Measurements from ENCODE around the gene CBR1.
"Not testable (repeated sequence)": the region's sequence is repeated elsewhere in the genome, so short reads cannot be mapped to it uniquely, and the experiment has no call there.

Gene CBR1

DNA sequence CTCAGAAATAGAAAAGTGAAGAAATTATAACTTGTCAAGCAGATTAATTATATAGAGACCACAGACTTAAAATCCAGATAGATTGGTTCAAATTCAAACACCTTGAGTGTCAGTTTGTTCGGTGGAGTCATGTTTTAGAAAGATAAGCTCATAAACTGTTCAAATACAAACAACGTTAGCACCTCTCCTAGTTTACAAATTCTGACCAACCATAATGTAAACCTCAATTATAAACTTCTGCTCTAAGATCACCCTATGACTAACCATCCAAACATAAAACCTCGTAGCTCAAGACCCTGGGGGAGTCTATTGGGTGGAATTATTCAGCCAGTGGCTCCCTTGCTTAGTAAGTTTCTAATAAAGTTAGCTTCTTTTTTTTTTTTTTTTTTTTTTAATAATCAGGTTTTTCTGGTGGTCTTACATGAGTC lies 12.4 kb downstream of the CBR1 start:
- DNase-seq = no peak

DNA sequence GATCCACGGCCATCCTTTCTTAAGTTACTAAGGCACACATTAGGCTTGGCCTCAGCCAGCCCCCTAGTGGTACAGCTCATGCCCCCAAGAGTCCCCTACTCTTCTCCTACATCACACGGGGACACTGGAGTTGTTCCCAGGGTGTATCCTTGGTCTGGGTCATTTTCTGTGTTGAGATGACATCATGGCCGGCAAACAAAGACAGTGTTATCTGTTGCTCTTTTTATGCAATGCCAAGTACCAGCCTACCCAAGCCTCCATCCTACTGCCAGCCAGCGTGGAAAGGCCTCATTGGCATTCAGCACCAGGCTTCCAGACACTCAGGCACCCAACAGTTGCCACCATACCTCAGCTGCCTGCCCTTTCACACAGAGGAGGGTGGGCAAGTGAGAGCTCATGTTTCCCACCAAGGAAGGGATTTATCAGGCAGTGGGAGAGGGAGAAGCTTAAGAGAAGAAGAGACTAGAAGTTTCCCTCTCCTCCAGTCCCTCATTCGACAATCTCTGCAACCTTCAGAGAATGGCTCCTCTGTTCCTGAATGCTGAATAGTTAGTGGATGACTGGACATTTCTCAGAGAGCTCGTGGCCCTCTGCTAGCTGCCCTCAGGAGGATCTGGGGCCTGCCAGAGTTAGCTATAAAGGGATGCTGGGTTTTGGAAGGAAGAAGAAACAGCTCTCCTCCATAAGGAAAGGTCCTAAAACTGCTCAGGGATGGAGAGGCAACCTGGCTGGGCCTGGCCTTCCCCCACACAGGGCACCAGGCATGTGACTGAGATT lies 17.7 kb downstream of the CBR1 start:
- DNase-seq = no peak

DNA sequence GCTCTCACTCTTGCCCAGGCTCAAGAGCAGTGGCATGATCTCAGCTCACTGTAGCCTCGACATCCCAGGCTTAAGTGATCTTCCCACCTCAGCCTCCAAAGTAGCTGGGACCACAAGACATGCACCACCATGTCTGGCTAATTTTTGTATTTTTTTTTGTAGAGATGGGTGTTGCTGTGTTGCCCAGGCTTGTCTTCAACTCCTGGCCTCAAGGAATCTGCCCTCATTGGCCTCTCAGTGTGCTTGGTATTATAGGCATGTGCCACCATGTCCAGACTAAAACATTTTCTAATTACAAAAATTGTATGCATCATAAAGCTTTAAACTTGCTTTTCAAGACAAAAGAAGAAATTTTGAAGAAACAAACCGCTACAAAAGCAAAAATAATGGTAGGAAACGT lies 20.1 kb downstream of the CBR1 start:
- DNase-seq = no peak

DNA sequence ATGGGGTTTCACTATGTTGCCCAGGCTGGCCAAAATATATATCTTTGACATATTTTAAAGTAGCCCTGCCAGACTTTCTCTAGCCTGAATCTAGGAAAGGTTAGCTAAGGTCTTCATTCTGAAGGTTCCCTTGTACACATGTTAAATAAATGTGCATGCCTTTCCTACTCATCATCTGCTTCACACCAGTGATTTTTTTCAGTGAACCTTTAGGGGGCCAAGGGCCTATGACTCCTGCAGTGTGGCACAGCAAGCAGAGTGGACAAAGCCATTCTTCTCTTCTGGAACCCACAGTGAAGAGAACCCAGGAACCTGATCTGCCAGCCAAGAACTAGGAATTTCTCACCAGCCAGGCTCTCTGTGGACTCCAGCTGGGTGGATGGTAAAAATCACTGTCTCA lies 22.9 kb downstream of the CBR1 start:
- no peak for DNase-seq

DNA sequence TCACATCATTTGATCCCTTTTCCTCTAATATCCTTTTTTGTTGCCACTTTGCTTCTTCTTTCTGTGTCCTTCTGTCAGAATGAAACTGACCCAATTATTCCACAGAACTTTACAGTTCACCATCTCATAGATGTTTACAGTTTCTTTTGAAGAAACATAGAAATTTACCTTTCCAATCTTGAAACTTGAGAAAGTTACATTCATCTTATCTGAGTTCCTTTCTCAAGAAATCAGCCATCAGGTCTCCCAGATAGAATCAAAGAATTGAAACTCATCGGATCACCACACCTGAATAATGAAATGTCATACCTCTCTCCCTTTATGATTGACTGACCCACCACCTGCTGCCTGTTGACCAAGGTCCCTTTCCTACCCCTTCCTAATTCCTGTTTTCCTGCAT lies 23.7 kb downstream of the CBR1 start:
- DNase-seq = no peak

DNA sequence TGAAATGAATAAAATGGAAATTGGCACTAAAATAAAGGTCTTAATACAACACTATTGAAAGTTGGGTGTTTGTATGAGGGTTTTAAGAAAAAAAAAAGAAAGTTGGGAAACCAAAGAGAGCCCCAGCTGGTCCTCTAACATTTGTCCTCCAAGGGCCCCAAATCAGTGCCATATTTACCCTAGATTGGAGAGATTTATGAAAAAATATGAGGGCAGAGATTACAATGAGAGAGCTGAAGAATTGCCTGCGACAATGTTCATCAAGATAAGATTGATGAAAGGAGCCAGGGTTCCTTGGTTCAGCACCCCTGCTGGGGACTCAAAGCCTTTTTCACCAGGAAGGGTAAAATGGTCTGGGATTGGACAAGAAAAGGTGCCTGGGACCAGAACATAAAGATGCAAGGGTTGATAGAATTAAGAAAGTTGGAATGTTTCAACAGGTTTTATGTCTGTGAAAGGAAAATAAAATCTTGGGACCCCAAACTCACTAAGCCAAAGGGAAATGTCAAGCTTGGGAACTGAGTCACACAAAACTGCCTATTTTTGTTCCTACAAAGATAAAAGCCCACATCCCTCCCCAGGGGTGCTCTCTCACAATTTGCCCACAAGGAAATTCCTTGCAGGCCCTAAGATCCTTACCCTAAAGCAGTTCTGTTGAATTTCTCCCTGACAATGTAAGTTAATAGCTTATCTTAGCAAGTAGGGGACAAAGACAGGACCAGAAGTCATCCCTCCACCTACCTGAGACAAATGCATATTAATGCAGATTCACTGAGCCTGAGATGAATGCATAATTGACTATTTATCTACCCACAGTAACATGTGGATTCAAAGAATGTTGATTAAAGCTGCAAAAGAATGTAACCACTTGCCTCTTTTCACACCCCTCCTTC lies 26.8 kb downstream of the CBR1 start:
- no peak for DNase-seq

DNA sequence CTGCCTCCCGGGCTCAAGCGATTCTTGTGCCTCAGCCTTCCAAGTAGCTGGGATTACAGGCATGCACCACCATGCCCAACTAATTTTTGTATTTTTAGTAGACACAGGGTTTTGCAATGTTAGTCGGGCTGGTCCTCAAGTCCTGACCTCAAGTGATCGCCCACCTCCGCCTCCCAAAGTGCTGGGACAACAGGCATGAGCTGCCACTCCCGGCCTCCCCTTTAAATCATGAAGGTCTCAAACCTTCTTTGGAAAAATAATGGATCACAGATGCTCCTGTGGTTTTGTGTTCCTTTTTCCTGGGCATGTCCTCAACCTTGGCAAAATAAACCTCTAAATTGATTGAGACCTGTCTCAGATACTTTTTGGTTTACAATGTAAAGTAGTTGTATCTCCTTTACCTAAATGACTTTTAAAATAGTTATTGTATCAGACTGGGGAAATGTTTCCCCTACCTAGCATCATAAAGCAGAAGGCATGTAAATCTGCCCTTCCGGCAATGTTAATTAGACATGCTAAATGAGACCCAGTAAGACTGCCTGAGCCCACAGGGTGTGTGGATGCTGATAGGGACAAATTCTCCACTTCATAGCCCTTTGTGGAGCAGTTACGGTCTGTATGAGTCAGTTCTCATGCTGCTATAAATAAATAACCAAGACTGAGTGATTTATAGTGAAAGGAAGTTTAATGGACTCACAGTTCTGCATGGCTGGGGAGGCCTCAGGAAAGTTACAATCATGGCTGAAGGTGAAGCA lies 27.8 kb downstream of the CBR1 start:
- DNase-seq = no peak

DNA sequence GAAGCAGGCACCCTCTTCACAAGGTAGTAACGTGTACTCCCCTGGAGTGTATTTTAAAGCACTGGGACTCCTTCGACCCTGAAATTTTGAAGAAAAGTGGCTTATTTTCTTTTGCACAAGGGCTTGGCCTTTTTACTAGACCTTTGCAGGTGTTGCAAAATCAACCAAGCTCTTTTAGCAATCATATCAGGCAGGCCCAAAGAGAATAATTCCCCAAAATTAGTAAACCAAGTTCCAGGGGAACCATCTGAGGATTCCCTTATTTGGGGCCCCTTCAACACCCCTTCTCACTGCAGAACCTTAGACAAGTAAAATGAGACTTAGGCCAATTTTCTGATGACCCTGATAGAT lies 28.3 kb downstream of the CBR1 start:
- DNase-seq = no peak

DNA sequence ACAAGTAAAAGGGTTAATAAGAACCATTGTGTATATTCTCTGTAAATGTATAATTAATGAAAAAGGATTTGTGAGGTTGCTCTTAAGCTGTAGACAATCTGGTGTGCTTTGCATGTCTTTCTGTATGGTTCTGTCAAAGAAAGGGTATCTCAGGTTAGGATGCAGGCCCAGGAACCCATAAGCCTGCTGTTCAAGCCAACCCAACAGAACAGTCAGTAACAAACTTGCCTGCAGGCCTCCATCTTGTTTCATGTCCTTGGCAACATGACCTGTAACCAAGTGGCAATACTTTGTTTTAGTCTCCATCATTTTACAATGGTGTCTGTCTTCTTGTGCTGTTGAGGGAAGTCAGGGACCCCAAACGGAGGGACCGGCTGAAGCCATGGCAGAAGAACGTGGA lies 29.2 kb downstream of the CBR1 start:
- DNase-seq = no peak

DNA sequence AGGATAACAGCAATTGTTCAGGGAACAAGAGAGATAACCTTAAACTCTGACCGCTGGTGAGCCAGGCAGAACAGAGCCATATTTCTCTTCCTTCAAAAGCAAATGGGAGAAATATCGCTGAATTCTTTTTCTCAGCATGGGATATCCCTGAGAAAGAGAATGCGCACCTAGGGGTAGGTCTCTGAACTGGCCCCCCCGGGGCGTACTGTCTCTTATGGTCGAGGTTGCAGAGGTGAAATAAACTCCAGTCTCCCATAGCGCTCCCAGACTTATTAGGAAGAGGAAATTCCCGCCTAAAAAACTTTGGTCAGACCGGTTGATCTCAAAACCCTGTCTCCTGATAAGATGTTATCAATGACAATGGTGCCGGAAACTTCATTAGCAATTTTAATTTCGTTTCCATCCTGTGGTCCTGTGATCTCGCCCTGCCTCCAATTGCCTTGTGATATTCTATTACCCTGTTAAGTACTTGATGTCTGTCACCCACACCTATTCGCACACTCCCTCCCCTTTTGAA lies 29.9 kb downstream of the CBR1 start:
- not testable (repeated sequence) for DNase-seq

DNA sequence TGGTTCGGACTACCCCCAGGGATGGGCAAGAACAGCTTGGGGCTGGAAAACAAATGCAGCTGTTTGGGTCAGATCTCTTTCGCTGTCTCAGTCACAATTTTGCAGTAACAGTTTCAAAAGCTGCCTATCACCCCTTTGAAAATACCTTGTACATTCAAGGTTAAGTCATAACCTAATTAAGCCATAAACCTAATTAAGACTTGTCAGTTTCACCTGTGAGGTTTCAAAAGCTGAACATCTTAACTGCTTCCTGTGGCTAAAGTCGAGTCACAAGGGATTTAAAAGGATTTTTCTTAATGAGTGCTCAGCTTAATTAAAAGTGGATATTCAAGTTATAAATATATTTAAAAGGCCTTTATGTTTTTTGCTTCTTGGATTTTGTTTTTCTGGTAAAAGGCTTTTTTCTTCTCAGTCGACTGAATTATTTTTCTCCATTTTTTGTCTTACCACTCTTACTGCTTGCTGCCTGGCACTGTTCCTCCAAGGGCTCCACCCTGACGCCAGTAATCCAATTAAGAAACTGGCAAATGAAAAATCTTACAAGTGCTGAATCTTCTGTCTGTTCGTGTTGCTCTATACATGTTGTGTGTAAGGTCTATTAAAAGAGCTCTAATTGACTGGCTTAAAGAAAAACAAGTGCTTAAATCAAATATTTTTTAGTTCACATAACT lies 31.3 kb downstream of the CBR1 start:
- DNase-seq = no peak

DNA sequence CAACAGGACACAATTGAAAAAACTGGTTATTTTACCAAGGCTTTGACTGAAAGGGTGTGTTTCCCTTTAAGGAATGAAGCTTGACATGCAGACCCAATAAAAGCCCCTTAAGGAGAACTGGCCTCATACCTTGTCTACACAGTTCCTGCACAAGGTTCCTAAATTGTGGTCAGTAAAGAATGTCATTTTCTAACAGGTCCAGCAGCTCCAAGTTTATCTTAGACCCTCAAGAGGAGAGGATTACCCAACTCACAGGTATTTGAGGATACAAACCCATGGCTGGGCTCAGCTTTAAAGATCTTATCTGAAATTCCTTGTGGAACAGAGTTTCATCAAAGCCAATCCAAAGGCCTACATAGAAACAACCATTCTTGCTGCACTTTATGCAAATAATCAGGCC lies 33.6 kb downstream of the CBR1 start:
- DNase-seq = no peak

DNA sequence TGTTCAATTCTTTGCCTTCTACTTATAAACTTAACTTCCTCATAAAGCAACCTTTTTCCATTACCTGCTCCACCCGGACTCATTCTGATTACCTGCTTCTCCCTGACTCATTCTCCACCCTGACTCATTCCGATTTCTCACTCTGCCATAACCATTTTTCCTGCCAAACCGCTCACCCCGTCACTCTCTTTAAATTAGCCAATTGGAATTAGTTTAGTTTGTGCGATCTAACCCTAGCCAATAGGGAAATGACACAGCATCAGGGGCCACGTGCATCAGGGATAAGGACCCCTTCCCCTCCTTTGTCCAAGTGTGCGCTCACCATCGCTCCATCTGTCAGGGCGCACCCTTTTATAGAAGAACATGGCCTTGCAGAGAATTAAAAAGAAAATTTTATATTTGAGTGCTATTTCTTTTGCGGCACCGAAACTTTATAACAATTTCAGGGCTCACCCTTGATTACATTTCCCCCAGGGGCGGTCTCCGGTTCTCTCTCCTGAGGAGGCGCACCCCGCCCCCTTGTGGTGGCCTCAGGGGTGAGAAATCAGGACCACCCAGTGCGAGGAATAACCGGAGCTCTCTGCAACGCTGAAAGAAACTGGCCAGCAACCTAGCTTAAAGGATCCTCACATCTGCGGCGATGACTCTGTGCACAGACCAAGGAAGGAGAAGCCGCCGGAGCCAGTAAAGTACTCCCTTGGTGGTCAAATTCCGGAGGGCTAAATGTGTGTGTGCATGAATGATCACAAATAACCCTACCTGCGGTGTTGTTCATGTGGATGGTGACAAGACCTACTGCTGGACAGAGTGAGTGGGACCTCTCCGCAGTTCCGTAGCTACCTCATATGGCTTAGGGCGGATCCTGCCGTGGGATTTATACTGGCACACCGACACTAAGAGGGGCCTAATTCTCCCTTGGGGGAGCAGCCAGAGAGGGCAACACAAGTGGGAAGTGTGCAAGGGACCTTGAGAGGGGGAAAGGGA lies 34.8 kb downstream of the CBR1 start:
- DNase-seq = no peak

DNA sequence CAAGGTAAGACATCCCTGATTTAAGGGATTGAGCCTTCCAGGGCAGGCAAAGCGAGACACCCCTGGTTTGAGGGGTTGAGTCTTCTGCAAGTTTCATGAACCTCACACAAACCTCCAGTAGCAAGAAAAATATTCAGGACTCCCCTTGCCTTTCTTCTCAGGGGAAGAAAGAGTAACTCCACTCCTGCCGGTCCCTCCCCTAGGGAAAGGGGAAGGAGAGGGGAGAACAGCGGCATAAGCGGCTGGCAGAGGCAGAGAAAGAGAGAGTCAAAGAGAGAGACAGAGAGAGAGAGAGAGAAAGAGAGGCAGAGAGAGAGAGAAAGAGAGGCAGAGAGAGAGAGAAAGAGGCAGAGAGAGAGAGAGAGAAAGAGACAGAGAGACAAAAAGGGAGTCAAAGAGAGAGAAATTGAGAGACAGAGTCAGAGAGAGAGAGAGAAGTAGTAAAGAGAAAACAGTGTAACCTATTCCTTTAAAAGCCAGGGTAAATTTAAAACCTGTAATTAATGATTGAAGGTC lies 35.6 kb downstream of the CBR1 start:
- no peak for DNase-seq

DNA sequence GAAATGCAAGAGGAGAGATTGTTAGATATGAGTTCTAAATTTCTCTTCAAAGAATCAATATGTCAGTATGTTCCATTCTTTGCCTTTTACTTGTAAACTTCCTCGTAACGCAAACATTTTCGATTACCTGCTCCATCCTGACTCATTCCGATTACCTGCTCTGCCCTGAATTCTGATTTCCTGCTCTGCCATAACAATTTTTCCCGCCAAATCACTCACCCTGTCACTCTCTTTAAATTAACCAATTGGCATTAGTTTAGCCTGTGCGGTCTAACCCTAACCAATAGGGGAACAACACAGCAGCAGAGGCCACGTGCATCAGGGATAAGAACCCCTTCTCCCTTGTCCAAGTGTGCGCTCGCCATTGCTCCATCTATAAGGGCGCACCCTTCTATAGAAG lies 40.0 kb downstream of the CBR1 start:
- no peak for DNase-seq

DNA sequence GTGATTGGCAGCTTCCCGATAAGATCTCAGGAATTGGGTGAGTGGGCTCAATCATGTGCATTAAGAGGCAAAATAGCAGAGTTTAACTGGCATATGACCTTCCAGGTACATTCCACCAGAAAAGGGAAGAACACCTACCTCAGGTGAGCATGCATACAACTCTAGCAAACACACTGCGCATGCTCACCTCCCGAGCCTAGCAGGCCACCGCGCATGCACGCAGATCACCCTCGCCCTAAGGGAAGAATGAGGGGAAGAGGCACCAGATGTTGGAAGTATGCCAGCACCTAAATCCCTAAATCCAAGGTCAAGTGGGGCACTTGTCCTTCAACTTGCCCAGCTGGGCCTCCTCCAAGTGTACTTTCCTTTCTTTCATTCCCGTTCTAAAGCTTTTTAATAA lies 41.4 kb downstream of the CBR1 start:
- no peak for DNase-seq

DNA sequence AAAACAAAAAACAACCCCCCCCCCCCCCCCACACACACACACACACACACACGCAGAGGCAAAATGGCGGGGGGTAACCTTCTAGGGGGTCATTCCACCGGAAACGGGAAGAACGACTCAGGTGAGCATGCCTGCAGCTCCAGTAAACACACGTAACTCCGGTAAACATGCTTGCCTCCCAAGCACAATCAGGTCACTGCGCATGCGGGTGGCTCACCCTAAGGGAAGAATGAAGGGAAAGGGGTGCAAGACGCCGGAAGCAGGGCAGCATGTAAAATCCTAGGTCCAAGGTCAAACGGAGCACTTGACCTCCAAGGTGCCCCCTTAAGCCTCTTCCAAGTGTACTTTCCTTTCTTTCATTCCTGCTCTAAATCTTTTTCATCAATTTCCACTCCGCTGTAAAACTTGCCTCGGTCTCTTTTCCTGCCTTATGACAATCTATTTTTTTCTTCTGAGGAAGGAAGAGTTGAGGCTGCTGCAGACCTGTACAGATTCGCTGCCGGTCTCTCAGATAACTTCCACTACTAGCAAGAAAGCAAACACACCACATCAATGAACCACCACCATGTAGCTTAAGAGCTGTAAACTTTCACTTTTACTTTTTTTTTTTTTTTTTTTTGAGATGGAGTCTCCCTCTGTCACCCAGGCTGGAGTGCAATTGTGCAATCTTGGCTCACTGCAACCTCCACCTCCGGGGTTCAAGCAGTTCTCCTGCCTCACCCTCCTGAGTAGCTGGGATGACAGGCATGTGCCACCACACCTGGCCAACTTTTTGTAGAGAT lies 44.0 kb downstream of the CBR1 start:
- peak; percentile 93 for DNase-seq

DNA sequence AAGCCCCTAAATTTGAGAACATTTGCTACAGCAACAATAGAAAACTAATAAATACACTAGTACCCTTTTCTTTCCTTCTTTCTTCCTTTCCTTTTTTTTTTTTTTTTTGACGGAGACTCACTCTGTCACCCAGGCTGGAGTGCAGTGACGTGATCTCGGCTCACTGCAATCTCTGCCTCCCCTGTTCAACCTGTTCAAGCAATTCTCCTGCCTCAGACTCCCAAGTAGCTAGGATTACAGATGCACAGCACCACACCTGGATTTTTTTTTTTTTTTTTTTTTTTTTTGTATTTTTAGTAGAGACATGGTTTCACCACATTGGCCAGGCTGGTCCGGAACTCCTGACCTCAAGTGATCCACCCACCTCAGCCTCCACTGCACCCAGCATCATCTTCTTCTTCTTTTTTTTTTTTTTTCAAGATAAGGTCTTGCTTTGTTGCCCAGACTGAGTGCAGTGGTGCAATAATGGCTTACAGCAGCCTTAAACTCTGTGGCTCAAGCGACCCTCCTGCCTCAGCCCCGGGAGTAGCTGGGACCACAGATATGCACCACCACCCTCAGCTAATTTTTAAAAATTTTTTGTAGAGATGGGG lies 45.4 kb downstream of the CBR1 start:
- DNase-seq = no peak

DNA sequence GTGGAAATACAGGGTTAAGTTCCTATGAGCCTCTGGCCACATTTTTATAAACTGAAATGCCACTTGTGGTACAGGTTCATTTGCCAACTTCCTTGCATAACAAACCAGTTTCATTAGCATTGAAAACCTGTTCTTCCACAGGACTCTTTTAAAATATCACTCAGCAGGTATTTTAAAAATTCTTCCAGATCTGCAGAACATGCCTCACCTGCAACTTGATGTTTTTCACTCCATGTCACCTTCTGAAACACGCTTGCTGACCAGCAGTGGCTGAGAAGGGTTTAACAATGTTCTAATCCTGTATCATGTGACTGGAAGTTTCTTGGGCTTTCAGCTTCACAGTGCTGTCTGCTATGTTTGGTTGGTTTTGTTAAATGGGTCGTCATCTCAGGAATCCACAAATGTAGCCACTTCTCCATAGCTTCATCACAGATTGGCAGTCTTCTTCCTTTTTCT lies 47.5 kb downstream of the CBR1 start:
- DNase-seq = no peak

DNA sequence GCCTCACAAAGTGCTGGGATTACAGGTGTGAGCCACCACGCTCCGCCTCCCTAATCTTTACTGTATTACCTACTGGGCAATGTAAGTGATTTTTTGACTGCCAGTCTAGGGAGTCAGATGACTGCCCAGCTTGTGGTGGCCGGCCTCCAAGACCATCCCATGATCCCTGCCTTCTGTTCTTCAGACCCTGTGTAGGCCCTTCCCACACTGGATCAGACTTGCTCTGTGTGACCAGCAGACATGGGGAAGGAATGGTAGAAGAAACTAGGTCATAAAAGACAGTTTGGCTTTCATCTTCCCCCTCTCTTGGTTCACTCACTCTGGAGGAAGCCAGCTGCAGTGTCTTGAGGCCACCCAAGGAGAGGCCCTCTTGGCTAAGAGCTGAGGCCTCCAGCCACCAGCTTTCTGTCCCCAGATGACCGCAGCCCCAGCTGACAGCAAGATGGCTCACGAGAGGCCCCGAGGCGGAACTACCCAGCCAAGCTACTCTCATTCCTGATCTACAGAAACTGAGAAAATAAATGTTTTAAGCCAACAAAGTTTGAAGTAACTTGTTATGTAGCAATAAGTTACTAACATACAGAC lies 50.6 kb downstream of the CBR1 start:
- DNase-seq = no peak

All from DMS53 (cell line).